ENCODE results near the gene GPR141. TPM values are rescaled to one million over a fixed set of nuclear protein-coding genes. Genes with fewer than 3 reads are reported as not detected.

GPR141 gene
- total and polyA plus RNA-seq, 3 experiments from 2014 or later, result 1.1 TPM; not detected in 2

DNA sequence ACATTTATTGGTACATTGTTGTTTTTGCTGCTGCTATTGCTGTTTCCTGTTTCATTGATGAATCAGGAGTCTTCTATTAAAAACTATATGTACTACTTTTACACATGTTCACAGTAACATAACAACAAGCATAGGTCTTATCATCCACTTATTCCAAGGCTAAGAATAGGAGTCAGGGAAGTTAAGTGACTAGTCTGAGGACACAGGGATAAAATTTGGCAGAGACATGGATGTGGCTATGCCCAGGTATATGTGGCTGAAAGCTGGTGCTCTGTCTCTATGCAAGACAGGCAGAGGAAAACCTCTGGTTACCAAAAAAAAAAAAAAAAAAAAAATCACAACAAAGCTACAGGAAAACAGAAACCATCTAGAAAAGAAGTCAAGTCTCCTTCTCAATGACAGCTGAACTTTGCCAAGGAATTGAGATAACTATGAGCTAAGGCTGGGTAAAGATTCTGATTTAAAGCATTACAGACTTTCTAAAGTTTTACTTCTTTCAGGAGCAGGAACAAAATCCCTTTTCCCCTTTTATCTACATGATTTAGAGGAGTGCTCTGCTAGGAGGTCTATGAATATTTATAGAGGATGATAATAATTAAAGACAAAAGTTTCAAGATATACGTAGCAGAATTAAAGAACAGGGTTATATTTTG, 70.0 kb downstream of the GPR141 start:
- no peaks in the 10 kb centered on the region for H3K4me1 ChIP-seq (ENCODE audit: insufficient read depth, low read length)
- Mint-ChIP-seq H3K4me1 (no peaks in the 10 kb centered on the region), H3K27ac (no peak overlapping the region), H3K4me3 (no peak overlapping the region), H3K36me3 (no peaks in the 10 kb centered on the region), H3K27me3 (peaks cover 6 to 7% of the 10 kb centered on the region in 2 donors), H3K9me3 (no peaks in the 10 kb centered on the region)
- ChIA-PET POLR2A (no interaction called here), CTCF (no interaction called here)
- H3K27me3 ChIP-seq (ENCODE audit: insufficient read depth, low read length, poor library complexity, severe bottlenecking), result no peaks in the 10 kb centered on the region
- no peaks in the 10 kb centered on the region for H3K9me3 ChIP-seq (ENCODE audit: low read length)
- H3K4me3 ChIP-seq (ENCODE audit: low read length), result no peak overlapping the region
- DNase-seq, result no peak
- no peaks in the 10 kb centered on the region for H3K36me3 ChIP-seq (ENCODE audit: insufficient read depth, low read length)
- H3K27ac ChIP-seq (ENCODE audit: low read depth, low read length), result no peak overlapping the region

DNA sequence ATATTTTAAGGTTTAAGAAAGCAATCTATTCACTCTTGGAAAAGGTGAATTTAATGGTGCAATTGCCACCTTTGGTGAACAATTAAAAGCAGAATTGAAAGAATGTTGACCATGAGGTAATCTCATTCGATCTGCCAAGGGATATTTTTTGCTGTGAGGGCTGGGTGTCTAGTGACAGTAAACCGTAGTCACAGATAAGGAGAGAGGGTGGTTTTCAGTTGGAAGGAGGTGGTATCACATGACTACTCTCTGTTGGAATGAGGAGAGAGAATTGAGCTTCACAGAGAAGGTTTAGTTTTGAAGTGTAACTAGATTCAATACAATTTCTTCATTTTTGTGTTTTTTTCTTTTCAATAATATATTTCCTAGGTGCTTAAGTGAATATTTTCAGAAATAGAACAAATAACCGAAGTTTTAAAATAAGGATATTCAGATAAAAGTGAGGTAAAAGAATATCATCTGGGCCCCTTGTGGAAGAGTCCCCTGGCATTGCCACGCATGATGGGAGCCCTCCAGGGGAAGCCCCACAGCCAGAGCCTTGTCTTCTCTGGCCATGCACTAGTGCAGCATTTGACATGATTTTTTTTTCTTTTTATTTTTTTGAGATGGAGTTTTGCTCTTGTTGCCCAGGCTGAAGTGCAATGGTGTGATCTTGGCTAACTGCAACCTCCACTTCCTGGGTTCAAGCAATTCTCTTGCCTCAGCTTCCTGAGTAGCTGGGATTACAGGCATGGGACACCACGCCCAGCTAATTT, 73.4 kb downstream of the GPR141 start:
- Mint-ChIP-seq H3K36me3 (no peaks in the 10 kb centered on the region), H3K27me3 (peaks cover 7 to 18% of the 10 kb centered on the region in 2 donors), H3K27ac (no peak overlapping the region), H3K9me3 (no peaks in the 10 kb centered on the region), H3K4me3 (no peak overlapping the region), H3K4me1 (no peaks in the 10 kb centered on the region)
- Histone ChIP-seq H3K9me3 (ENCODE audit: low read length) (no peaks in the 10 kb centered on the region), H3K4me1 (ENCODE audit: insufficient read depth, low read length) (no peaks in the 10 kb centered on the region), H3K27me3 (ENCODE audit: insufficient read depth, low read length, poor library complexity, severe bottlenecking) (no peaks in the 10 kb centered on the region), H3K27ac (ENCODE audit: low read depth, low read length) (no peak overlapping the region), H3K36me3 (ENCODE audit: insufficient read depth, low read length) (no peaks in the 10 kb centered on the region), H3K4me3 (ENCODE audit: low read length) (no peak overlapping the region)
- CTCF ChIA-PET, result no interaction called here
- POLR2A ChIA-PET, result no interaction called here
- DNase-seq, result no peak

DNA sequence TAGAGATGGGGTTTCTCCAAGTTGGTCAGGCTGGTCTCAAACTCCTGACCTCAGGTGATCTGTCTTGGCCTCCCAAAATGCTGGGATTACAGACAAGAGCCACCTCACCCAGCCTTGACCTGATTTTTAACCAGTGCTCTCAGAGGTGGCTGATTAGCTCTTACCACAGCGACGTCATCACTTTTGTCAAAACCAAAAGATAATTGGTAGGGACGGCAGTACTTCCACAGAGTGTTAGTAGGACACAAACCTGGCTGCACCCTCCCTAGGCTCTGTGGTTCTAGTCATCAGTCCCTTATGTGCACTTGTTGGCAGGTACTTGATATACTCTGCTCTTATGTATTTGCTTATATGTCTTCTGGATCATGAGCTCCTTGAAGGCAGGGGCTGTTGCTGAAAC, 74.0 kb downstream of the GPR141 start:
- no peak overlapping the region for H3K27ac ChIP-seq (ENCODE audit: low read depth, low read length)
- H3K4me1 ChIP-seq (ENCODE audit: insufficient read depth, low read length), result no peaks in the 10 kb centered on the region
- Mint-ChIP-seq H3K36me3 (no peaks in the 10 kb centered on the region), H3K27ac (no peak overlapping the region), H3K4me3 (no peak overlapping the region), H3K27me3 (peaks cover 7 to 18% of the 10 kb centered on the region in 2 donors), H3K9me3 (peaks cover 0 to 2% (median 0%) of the 10 kb centered on the region in 5 donors), H3K4me1 (no peaks in the 10 kb centered on the region)
- H3K27me3 ChIP-seq (ENCODE audit: insufficient read depth, low read length, poor library complexity, severe bottlenecking), result no peaks in the 10 kb centered on the region
- CTCF ChIA-PET, result no interaction called here
- no peak for DNase-seq
- POLR2A ChIA-PET, result no interaction called here
- H3K36me3 ChIP-seq (ENCODE audit: insufficient read depth, low read length), result no peaks in the 10 kb centered on the region
- no peaks in the 10 kb centered on the region for H3K9me3 ChIP-seq (ENCODE audit: low read length)
- no peak overlapping the region for H3K4me3 ChIP-seq (ENCODE audit: low read length)

DNA sequence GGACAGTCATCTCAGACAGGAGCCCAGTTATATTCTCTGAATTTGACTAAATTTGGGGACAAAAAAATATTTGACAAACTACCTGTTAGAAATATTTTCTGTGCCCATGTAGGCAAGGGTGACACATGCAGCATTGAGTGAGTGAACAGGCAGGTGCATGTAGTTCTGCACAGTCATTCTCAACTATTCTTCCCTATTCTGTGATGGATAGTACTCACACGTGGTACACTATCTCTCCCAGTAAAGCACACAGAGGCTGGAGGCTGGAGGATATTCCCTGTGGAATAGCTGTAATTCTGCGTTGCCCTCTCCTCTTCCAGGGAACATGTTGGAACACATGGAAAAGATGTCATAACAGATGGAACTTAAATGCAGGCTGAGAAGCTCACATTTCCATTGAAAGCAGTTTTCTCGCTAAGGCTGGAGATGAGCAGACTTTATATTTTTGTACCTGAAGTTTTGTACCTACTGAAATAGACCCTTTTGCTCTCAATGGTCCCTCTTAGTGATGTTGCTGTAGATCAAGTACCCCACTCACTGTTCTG, 75.0 kb downstream of the GPR141 start:
- H3K4me1 ChIP-seq (ENCODE audit: insufficient read depth, low read length), result no peaks in the 10 kb centered on the region
- H3K36me3 ChIP-seq (ENCODE audit: insufficient read depth, low read length), result no peaks in the 10 kb centered on the region
- Mint-ChIP-seq H3K4me1 (no peaks in the 10 kb centered on the region), H3K27ac (no peak overlapping the region), H3K36me3 (peaks cover 0 to 2% (median 0%) of the 10 kb centered on the region in 3 donors), H3K9me3 (peaks cover 0 to 2% (median 0%) of the 10 kb centered on the region in 5 donors), H3K27me3 (peaks cover 7 to 21% of the 10 kb centered on the region in 2 donors), H3K4me3 (no peak overlapping the region)
- H3K27ac ChIP-seq (ENCODE audit: low read depth, low read length), result no peak overlapping the region
- ChIA-PET POLR2A (no interaction called here), CTCF (no interaction called here)
- no peak overlapping the region for H3K4me3 ChIP-seq (ENCODE audit: low read length)
- no peaks in the 10 kb centered on the region for H3K27me3 ChIP-seq (ENCODE audit: insufficient read depth, low read length, poor library complexity, severe bottlenecking)
- H3K9me3 ChIP-seq (ENCODE audit: low read length), result no peaks in the 10 kb centered on the region
- DNase-seq, result no peak

DNA sequence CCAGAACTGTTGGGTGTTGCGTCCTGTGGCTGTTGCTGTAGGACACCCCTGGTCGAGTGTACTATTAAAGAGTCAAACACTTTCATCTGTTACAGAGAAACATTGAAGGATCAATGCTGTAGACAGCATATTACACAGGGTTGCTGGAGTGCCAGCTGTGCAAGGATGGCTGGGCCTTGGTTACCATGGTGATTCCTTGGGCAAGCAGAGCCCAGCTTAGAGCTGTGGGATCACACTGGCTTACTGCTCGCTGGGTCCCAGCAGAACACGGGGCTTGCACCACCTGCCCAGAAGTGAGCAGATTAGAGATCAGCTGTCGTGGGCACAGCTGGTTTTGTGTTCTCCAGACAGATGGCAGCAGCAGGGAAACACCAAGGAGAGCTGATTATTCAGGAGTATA, 76.0 kb downstream of the GPR141 start:
- CTCF ChIA-PET, result no interaction called here
- Histone ChIP-seq H3K27me3 (ENCODE audit: insufficient read depth, low read length, poor library complexity, severe bottlenecking) (no peaks in the 10 kb centered on the region), H3K4me3 (ENCODE audit: low read length) (no peak overlapping the region), H3K36me3 (ENCODE audit: insufficient read depth, low read length) (no peaks in the 10 kb centered on the region), H3K27ac (ENCODE audit: low read depth, low read length) (no peak overlapping the region), H3K9me3 (ENCODE audit: low read length) (no peaks in the 10 kb centered on the region), H3K4me1 (ENCODE audit: insufficient read depth, low read length) (no peaks in the 10 kb centered on the region)
- H3K36me3 Mint-ChIP-seq, result peaks cover 0 to 2% (median 0%) of the 10 kb centered on the region in 3 donors
- H3K4me3 Mint-ChIP-seq, result no peak overlapping the region
- peaks cover 7 to 22% of the 10 kb centered on the region in 2 donors for H3K27me3 Mint-ChIP-seq
- H3K27ac Mint-ChIP-seq, result no peak overlapping the region
- H3K4me1 Mint-ChIP-seq, result no peaks in the 10 kb centered on the region
- H3K9me3 Mint-ChIP-seq, result peaks cover 0 to 4% (median 0%) of the 10 kb centered on the region in 5 donors
- no peak for DNase-seq
- POLR2A ChIA-PET, result no interaction called here

DNA sequence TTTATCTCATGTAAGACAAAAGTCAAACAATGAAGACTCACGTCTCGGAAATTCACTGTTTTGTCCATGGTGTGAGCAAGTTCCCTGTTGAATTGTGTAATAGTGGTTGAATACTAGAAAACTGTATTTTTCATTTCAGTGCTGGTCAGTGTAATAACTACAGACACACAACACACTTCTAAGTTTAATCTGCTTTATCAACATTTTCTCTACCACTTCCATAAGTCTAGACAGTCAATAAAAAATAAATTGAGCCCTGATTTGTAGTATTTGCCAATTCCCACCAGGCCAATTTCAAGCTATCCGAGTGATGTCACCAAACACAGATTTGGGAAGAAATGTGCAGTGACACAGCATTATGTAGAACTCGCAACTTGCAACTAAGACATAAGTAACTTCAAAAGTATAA, 81.9 kb downstream of the GPR141 start:
- ChIA-PET CTCF (no interaction called here), POLR2A (no interaction called here)
- Mint-ChIP-seq H3K36me3 (peaks cover 0 to 2% (median 0%) of the 10 kb centered on the region in 3 donors), H3K4me1 (no peaks in the 10 kb centered on the region), H3K4me3 (no peak overlapping the region), H3K9me3 (peaks cover 0 to 6% (median 0%) of the 10 kb centered on the region in 5 donors), H3K27me3 (peaks cover 9 to 19% of the 10 kb centered on the region in 2 donors), H3K27ac (no peak overlapping the region)
- no peaks in the 10 kb centered on the region for H3K36me3 ChIP-seq (ENCODE audit: insufficient read depth, low read length)
- no peaks in the 10 kb centered on the region for H3K27me3 ChIP-seq (ENCODE audit: insufficient read depth, low read length, poor library complexity, severe bottlenecking)
- H3K4me3 ChIP-seq (ENCODE audit: low read length), result no peak overlapping the region
- no peak for DNase-seq
- H3K4me1 ChIP-seq (ENCODE audit: insufficient read depth, low read length), result no peaks in the 10 kb centered on the region
- no peaks in the 10 kb centered on the region for H3K9me3 ChIP-seq (ENCODE audit: low read length)
- no peak overlapping the region for H3K27ac ChIP-seq (ENCODE audit: low read depth, low read length)

DNA sequence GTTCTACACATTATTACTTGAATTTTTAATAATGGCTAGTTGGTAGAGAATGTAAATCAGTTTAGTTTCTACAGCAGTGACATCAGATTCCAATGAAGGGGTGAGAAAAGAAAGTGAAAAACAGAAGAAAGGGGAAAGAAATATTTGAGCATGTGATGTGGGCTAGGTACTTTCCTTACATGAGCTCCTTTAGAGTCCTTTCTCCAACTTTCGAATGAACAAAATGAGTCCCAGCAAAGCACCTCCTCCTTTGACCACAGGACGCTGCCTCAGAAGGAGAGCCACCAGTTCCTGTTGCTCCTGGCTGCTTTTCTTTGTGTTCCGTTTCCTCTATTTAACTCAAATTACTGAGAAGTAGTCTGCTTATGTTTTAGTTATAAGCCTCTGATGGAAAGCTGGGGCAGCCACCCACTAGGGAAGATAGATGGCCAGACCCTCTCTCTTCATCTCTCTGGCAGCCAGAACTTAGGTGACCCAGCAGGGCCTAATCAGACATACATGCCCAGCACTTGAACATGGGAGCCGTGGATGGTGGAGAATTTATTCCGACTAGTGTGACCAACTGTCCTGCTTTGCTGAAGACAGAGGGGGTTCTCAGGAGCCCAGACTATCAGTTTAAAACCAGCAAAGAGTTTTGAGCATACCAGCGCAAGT, 82.4 kb downstream of the GPR141 start:
- Histone ChIP-seq H3K36me3 (ENCODE audit: insufficient read depth, low read length) (no peaks in the 10 kb centered on the region), H3K9me3 (ENCODE audit: low read length) (no peaks in the 10 kb centered on the region), H3K4me3 (ENCODE audit: low read length) (no peak overlapping the region), H3K4me1 (ENCODE audit: insufficient read depth, low read length) (no peaks in the 10 kb centered on the region), H3K27me3 (ENCODE audit: insufficient read depth, low read length, poor library complexity, severe bottlenecking) (no peaks in the 10 kb centered on the region), H3K27ac (ENCODE audit: low read depth, low read length) (no peak overlapping the region)
- ChIA-PET POLR2A (no interaction called here), CTCF (no interaction called here)
- Mint-ChIP-seq H3K9me3 (peaks cover 0 to 6% (median 0%) of the 10 kb centered on the region in 5 donors), H3K4me1 (no peaks in the 10 kb centered on the region), H3K4me3 (no peak overlapping the region), H3K27ac (no peak overlapping the region), H3K27me3 (peaks cover 9 to 15% of the 10 kb centered on the region in 2 donors), H3K36me3 (peaks cover 0 to 2% (median 0%) of the 10 kb centered on the region in 3 donors)
- DNase-seq, result no peak

DNA sequence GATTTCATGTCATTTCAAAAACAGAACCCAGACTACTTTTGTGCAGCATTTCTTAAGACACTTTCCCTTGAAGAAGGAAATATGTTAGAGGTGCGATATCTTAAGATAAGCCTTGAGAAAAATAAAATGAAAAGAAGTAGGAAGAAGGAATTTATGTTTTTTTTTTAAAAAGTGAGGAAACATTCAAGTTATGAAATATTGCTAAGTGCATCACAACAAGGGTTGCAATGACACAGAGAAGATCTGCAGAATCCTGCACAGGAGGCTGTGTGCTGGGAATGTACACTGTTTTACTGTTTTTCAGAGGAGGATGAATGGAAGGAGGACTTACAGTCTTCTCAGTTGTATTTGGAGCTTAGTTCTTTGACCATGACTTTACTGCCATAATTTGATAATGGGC, 85.0 kb downstream of the GPR141 start:
- H3K9me3 ChIP-seq (ENCODE audit: low read length), result no peaks in the 10 kb centered on the region
- H3K36me3 Mint-ChIP-seq, result no peaks in the 10 kb centered on the region
- H3K9me3 Mint-ChIP-seq, result peaks cover 0 to 6% (median 0%) of the 10 kb centered on the region in 5 donors
- CTCF ChIA-PET, result no interaction called here
- no peak overlapping the region for H3K27ac Mint-ChIP-seq
- no peak overlapping the region for H3K4me3 ChIP-seq (ENCODE audit: low read length)
- peaks cover 7 to 10% of the 10 kb centered on the region in 2 donors for H3K27me3 Mint-ChIP-seq
- H3K27me3 ChIP-seq (ENCODE audit: insufficient read depth, low read length, poor library complexity, severe bottlenecking), result no peaks in the 10 kb centered on the region
- no peaks in the 10 kb centered on the region for H3K4me1 ChIP-seq (ENCODE audit: insufficient read depth, low read length)
- H3K4me1 Mint-ChIP-seq, result no peaks in the 10 kb centered on the region
- no peak for DNase-seq
- no peak overlapping the region for H3K27ac ChIP-seq (ENCODE audit: low read depth, low read length)
- no peaks in the 10 kb centered on the region for H3K36me3 ChIP-seq (ENCODE audit: insufficient read depth, low read length)
- POLR2A ChIA-PET, result no interaction called here
- H3K4me3 Mint-ChIP-seq, result no peak overlapping the region

Measured in CD8-positive, alpha-beta memory T cell (primary cell).